Ecto neural progenitor cell (in vitro differentiated cells): ENCODE results near the gene RPL7A.
A peak's percentile ranks its signal among the peaks of the same experiment; 100 is the strongest.
"Not testable (repeated sequence)": the region's sequence is repeated elsewhere in the genome, so short reads cannot be mapped to it uniquely, and the experiment has no call there.

ENCODE experiments used
- DNase-seq: peaks from one replicate; pipeline ENCODE4 v3.0.0-alpha.2; 2018; ENCODE audit warnings: low spot score

RPL7A gene

DNA sequence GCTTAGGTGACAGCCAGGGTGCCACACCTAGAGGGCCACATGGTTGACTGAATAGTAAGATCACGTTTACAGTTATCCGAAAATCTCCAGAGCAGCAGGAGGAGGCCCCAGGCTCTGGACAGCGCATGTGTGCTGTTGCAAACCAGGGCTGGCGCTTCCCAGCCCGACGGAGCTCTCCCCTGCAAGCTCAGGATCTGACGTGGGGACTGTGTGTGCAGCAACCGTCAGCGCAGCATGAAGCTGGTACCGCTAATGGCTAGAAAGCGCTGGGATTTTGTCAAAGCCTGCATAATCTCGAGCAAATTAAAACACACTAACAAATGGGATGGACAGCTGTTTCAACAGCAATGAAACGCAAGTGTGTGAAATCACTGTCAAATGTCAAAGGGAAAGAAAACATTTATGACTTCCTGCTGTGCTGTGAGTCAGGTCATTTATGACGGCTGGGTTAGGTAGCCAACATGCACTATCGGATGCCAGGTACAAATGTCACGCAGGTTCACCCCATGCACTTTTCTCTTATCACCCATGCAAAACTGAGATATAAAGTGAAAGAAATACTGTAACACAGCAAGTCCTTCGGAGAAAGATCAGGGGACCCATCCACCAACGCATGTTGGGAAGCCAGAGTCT lies 20.3 kb downstream of the RPL7A start:
- no peak for DNase-seq

GRCh38 chr9:133369422-133369821 lies 21.4 kb downstream of the RPL7A start:
- no peak for DNase-seq

DNA sequence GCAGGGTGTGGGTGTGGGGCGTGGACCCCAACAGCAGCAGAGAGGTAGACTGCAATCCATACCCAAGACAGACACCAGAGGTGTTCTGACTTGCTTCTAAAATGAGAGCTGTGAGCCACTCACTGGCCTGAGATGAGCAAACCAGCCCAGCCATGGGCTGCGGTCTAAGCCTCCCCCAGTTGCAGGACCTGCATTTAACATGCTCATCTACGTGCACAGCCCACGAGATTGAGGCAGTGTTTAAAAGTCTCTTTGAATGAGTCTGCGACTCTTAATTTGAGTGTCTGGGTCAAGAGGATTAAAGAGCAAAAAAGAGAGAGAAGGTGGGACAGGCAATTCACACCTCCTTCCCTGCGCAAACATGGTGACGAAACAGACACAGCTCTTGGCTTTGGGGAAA lies 21.9 kb downstream of the RPL7A start:
- no peak for DNase-seq

GRCh38 chr9:133370685-133371084 lies 22.7 kb downstream of the RPL7A start:
- no peak for DNase-seq

DNA sequence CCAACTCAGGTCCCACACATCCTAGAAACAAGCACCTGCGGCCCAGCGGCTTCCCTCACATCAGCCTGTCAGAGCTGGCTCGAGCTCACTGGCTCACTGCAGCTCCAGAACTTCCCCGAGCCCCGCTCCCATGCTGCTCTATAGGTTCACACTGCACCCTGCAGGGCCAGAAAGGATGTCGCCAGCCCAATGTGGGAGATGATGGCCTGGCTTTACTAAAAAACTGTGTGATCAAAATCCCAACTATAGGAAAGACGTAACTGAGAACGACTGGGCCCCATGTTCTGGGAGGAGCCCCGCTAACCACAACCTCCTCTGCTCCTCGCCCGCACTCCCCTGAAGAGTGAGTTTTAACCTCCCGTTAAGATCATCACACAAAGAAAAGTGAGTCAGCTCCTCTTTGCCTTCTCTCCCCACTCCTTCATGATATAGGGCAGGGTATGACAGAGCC lies 23.3 kb downstream of the RPL7A start:
- DNase-seq = no peak

GRCh38 chr9:133372144-133372543 lies 24.1 kb downstream of the RPL7A start:
- DNase-seq = no peak

GRCh38 chr9:133374612-133375115 lies 26.6 kb downstream of the RPL7A start:
- DNase-seq = no peak

- DNase-seq = no peak
These were observed 27.2 kb downstream of the RPL7A start for GRCh38 chr9:133375116-133375723.

GRCh38 chr9:133375724-133376654 lies 28.0 kb downstream of the RPL7A start, which contains the start of the genes STKLD1 and SURF4:
Gene STKLD1 (plus strand): TSS chr9:133376366. CDS start chr9:133376474, 108 bp downstream.
Gene SURF4 (minus strand): TSS chr9:133376060. CDS start chr9:133375969, 91 bp downstream.
- peak; percentile 97 for DNase-seq

DNA sequence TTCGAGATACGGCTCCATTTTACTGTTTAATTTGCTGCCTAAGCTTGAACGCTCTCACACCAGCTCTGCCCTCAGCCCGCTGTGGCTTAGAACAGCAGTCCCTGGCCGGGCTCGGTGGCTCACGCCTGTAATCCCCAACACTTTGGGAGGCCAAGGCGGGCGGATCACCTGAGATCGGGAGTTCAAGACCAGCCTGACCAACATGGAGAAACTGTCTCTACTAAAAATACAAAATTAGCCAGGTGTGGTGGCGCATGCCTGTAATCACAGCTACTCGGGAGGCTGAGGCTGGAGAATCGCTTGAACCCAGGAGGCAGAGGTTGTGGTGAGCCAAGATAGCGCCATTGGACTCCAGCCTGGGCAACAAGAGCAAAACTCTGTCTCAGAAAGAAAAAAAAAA lies 29.3 kb downstream of the RPL7A start:
- not testable (repeated sequence) for DNase-seq

DNA sequence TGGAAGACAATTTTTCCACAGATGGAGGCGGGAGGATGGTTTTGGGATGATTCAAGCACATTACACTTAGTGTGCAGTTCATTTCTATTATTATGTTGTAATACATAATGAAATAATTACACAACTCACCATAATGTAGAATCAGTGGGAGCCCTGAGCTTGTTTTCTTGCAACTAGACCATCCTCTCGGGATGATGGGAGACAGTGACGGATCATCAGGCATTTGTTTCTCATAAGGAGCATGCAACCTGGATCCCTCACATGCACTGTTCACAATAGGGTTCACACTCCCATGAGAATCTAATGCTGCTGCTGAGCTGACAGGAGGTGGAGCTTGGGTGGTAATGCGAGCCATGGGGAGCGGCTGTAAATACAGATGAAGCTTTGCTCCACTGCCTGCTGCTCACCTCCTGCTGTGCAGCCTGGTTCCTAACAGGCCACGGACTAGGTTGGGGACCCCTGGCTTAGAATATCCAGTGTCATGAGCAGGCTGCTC lies 29.8 kb downstream of the RPL7A start:
- no peak for DNase-seq

DNA sequence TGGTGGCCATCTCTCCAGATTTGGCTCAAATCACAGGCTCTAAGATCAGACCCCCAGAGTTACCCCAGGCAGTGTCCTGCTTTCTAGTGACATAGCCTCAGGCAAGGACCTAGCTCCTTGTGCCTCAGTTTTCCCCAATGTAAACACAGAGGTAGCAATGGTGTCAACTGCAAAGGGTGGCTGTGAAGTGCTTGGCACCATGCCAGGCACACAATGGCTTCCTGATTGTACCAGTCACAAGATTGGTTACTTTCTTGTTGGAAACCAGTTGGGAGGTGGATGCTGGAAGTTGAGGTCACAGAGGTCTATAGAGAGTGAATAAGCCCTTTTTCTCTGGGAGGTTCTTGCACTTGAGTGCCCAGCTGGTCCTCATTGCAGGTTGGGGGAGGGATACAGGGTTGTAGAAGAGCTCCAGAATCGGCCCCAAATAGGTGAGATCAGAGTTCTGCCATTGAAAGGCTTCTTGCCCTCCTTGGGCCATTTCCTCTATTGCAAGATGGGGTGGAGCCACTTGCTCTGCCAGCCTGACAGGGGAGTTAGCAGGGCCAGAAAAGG lies 30.5 kb downstream of the RPL7A start:
- no peak for DNase-seq

GRCh38 chr9:133379153-133380086 lies 31.4 kb downstream of the RPL7A start:
- DNase-seq = no peak

GRCh38 chr9:133380734-133381133 lies 32.7 kb downstream of the RPL7A start:
- no peak for DNase-seq

- DNase-seq = no peak
These were observed 34.6 kb downstream of the RPL7A start for GRCh38 chr9:133382507-133383141.

GRCh38 chr9:133383438-133383837 lies 35.4 kb downstream of the RPL7A start:
- no peak for DNase-seq

GRCh38 chr9:133384736-133385321 lies 36.8 kb downstream of the RPL7A start:
- DNase-seq = no peak

- no peak for DNase-seq
These were observed 37.4 kb downstream of the RPL7A start for GRCh38 chr9:133385452-133385851.

GRCh38 chr9:133386338-133386737 lies 38.3 kb downstream of the RPL7A start:
- DNase-seq = no peak

DNA sequence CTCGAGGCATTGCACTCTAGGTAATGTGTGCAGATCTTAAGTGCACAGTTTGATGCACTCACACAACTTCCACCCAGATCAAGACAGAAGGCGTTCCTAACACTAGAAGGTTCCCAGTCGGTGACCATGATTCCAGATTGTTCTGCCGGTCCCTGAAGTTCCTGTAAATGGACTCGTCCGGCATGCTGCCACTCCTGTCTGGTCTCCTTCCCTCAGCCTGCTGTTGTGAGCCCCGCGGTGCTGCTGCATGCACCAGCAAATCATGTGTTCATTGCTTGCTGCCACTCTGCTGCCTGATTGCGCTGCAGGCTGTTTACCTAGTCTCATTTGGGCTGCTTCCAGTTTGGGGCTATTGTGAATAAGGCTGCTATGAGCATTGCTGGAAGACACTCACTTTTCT lies 39.7 kb downstream of the RPL7A start:
- no peak for DNase-seq
